ENCODE measurements around the gene DMKN.

GRCh38 chr19:35524181-35524837, 10.9 kb upstream of the DMKN start:
- TF ChIP-seq GATA3 (IDR thresholded peaks at IDR 0.05; ENCODE audit: low read depth, low read length) (no peak), GATA2 (IDR thresholded peaks at IDR 0.05; ENCODE audit: low read depth, low read length) (no peak)
